Activated naive CD4-positive, alpha-beta T cell (primary cell): Measurements from ENCODE around the gene CAV3.

Experiments
- DNase-seq, 4 experiments: peaks; one replicate each; lab custom pipeline; 2025; lab: John Stamatoyannopoulos, UW

CAV3 gene

DNA sequence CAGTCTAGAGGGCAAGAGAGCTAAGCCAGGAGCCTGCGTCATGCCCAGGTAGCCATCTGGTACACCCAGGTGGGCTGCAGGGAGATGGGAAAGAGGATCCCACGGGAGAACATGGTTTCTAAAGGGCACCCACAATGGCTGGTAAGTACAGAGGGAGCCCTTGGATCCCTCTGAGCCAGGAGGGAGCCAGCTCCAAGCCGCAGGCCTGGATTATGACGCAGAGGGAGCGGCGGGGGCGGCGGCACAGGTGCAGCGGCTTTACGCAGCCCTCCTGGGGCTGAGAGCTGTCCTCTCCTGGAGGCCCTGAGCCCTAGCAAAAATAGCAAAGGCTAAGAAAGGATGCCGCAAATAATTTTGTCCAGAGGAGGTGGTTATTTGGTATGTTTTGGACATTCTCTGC lies 2.8 kb downstream of the CAV3 start:
- no peak for DNase-seq

GRCh38 chr3:8737301-8737700 lies 3.7 kb downstream of the CAV3 start:
- no peak for DNase-seq

GRCh38 chr3:8737823-8738222 lies 4.2 kb downstream of the CAV3 start:
- DNase-seq: no peak

DNA sequence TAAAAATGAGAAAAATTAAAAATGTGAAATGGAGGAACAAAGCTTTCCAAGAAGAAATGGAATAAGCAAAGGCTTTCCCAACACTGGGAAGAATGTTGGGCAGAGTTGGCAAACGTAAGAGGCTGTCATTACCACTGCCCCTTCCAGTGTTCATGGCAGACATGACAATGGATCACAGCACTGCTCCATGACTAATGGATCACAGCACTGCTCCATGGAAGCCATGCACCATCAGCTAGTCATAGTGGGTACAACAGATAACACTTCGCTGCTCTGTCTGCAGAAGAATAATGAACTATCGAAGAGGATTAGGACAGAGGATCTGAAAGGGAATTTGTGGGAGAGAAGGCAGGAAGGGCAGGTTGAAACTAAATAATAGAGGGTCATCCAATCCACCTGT lies 5.0 kb downstream of the CAV3 start:
- DNase-seq: no peak

DNA sequence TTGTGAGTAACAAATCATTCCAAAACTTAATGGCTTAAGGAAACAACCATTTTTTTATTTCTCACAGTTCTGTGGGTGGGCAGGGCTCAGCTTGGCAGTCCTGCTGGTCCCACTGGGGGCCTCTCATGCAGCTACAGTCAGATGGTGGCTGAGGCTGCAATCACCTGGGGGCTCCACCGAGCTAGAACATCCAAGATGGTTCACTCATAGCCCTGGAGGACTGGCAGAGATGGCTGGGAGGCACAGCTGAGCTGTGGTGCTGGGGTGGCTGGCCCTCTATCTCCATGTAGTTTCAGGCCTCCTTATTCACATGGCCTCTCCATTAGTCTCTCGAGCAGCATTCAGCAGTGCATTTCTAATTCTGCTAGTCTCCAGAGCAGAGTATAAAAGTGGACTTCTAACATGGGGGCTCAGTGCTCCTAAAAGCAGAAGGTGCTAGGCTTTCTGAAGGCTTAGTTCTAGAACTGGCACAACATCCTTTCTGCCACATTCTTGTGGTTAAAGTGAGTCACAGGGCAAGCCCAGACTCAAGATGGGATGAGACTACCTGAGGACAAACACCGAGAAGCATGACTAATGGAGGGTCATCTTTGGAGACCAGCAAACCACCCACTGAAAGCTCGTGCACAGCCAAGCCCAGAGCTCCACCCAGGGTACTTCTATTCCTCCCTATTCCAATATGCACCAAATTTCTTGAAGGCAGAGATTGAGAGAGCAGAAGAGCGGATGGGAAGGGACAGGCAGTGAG lies 6.3 kb downstream of the CAV3 start:
- DNase-seq: no peak

DNA sequence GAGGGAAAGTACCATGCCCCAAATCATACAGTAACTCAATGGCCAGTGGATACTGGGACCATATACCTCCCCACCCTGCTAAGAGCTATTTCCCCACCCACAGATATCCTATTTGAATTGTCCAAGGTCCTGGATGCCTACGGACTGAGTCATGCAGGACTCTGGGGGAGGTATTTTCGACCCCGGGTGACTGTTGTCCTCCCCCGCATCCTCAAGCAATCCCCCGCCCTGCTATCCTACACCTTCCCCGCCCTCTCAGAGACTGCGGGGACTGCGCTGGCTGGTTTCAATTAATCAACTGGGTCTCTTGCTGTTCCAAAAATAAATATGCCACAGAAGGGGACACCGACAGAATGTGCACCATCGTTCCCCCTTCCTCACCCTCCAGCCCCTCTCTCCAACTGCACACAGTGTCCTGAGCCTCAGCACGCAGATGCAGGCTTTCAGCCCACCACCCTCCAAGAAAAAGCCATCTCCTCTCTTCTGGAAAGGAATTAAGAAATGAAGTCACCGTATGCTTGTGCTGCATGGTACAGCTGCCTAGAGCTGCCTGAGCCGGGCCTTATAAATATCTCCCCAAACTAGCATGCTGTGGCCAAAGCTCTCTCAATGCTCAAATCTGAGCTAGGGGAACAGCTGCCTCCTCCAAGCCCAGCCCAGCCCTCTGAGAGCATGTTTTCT lies 8.1 kb downstream of the CAV3 start:
- no peak for DNase-seq

- DNase-seq: no peak
Measured at GRCh38 chr3:8743021-8743601, 9.5 kb downstream of the CAV3 start.

DNA sequence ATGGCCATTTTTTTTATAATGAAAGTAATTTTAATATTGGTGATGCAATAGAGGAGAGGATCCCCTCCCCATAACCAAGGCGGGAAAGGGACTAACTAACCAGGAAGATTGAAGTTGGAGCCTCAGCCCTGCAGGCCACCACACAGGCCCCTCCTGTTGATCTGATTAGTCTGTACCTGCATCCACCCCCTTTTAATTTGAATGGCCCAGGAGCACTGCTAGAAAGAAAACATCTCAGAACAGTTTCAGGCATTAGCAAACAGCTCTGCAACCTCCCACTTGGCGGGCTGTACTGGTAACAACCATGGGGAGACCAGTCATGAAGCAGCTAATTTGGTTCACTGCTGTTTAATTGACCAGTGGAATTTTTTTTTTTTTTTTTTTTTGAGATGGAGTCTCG lies 10.3 kb downstream of the CAV3 start:
- no peak for DNase-seq

DNA sequence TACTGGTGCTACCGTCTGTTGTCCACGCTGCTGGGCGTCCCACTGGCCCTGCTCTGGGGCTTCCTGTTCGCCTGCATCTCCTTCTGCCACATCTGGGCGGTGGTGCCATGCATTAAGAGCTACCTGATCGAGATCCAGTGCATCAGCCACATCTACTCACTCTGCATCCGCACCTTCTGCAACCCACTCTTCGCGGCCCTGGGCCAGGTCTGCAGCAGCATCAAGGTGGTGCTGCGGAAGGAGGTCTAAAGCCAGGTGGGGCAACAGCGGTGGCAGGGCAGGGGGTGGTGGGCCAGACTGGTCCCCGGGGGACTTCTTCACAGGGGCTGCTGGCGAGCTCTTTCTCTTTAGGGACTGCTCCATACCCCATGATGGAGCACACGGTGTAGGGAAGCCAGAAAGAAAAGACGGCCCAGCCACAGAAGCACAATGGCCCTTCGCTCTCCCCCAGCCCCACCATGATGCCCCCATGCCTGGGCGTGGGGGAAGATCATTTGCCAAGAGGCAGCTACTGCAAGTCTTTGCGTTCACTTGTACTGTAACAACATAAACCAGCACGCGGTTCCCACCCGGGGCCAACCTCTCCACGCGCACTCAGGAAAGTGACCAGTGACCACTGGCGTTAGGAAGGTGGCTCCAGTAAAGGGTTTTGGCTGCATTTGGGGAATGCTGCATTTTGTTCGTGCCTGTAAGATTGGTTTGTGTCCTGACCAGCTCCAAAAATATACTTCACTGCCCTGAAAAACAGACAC lies 12.2 kb downstream of the CAV3 start:
- DNase-seq: no peak

- DNase-seq: no peak
Measured at GRCh38 chr3:8746780-8747345, 13.3 kb downstream of the CAV3 start.

DNA sequence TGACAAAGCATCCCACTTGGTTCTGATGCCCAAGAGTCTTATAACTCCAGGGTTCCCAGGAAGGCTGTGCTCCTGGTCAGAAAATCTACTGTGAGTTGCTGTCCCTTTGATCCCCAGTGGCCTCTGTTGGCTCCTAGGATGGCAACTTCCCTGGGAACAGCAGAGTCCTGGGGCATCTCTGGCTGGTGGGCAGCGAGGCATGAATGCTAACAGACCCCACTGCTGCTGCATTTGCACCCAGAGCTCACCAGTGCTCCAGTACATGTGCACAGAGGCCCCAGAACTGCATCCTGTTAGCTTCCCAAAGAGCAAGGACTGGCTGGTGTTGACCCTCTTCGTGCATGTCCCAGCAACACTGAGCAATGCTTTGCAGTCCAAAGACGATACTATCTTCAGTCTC lies 15.7 kb downstream of the CAV3 start:
- no peak for DNase-seq

DNA sequence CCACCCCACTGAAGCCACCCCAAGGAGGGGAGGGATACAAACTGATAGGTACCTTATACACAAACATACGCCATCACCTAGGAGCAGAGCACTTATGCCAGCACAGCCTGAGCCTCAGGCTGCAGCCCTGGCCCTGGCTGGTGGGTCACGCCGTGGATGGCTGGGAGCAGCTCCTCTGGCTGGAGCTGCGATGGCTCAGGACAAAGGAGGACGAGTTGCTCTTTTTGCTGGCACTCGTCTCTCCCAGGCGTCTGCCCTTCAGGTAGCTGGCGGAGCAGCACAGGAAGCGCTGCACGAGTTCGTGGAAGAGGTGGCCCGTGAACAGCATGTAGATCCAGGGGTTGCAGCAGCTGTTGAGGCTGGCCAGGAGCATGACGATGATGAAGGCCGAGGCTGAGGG lies 19.2 kb downstream of the CAV3 start:
- DNase-seq: no peak

DNA sequence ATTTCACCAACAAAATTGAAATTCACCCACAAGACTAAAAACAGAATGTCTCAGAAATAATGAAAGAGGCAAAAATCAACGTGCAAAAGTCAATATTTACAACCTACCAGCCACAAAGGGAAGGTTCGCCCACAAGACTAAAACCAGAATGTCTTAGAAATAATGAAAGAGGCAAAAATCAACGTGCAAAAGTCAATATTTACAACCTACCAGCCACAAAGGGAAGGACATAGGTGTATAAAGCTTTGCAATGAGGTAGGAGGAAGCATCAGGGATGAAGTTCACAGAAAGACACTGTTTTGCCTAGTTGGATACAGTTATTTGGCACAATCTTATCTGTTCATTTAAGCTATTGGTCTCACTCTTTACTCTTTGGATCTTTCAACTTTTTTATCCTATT lies 21.5 kb downstream of the CAV3 start:
- no peak for DNase-seq

DNA sequence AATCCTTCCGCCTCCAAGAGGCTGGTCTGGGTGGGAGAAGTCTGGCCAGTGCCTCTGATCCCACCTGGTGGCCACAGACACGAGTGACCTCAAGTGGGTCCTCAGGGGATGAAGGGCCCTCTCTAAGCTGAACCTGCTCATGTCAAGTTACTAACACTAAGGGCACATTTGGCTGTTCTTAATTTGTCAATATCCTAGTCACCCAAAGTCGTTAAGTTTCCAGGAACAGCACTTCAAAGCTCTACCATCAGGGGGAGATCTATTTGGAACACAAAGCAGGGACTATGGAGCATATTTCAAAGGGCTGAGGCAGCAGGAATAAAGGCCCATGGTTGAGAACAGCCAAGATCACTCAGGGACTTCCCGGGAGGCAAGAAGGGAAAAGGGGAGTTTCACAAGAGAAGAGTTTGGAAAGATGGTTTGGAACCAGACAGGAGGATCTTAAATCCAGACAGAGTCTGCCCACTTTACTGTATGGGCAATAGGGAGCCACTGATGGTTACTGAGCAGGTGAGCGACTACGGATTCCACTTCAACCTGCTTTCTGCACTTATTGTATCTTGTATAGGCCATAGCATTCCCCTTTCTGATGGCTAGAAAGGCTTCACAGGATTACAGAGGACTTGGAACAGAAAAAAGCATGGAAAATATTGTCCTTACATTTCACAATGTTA lies 22.1 kb downstream of the CAV3 start:
- no peak for DNase-seq

- no peak for DNase-seq
Measured at GRCh38 chr3:8756671-8757070, 23.1 kb downstream of the CAV3 start.

GRCh38 chr3:8757551-8758518 lies 24.2 kb downstream of the CAV3 start:
- no peak for DNase-seq

DNA sequence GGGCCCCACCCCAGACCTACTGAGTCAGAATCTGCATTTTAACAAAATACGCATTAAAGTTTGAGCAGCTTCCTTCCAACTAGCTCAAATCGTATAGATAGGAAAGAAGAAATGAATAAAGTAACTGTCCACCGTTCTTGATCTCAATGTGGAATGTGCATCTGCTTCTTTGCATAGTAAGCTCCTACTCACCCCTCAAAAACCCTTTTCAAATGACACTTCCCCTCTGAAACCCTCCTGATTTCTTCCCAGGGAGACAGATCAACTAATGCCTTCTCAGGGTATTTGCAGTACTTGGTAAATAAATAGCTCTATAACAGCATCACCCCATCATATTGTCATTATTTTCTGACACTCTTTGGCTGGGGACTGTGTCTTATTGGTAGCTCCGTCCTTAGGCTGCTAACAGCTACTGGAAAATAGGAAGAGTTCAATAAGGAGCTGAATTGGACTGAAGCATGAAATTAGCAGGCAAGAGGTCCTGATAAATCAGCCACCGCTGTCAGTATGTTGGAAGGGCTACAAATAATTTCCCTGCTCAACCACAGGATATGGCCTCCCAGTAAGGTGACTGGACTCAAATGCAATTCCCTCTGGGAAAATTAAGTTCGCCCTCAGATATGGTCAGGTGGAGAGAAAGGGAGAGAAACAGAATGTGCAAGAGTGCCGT lies 25.6 kb downstream of the CAV3 start:
- DNase-seq: no peak

DNA sequence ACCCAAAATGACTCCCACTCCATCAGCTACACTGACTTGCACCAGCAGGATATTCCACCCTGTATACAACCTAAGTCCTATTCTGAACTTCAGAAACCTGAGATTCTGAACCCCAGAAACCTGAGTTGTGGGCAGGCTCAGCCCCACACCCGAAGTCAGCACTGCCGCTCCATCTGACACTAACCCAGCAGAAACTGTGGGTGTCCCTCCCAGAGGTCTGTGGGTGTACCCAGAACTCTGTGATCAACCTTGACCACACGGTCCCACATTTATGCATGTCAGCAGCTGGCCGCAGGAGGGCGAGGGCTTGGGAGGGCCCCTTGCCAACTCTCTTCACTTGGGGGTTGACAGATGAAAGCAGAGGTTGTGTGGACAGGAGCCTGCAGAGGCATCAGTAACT lies 26.5 kb downstream of the CAV3 start:
- no peak for DNase-seq

- DNase-seq: no peak
Measured at GRCh38 chr3:8760506-8760905, 26.9 kb downstream of the CAV3 start.

DNA sequence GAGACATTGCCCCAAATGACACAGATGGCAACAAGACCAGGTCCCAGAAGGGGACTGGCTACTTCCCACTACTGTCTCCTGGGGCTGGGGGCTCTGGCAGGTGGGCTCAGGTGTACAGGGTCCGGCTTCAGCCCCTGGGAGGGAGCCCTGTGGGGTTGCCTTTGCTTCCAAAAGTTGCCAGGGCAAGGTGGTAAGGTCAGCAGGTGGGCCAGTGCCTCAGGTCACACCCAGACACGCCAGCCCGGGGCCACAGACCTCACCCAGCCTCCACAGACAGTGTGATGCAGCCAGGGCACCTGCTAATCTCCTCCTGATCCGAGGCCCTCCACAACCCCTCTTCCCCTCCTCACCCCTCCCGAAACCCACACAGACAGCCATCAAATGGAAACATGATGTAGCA lies 28.3 kb downstream of the CAV3 start:
- DNase-seq: no peak
